H1 (cell line): Measurements from ENCODE around the gene WWC1. TPM values are rescaled to one million over a fixed set of nuclear protein-coding genes. Genes with fewer than 3 reads are reported as not detected.

ENCODE experiments used
- CEBPB ChIP-seq: IDR thresholded peaks from 2 replicates; pipeline ENCODE4 v1.6.1; 2012; ENCODE audit warnings: low read depth, low read length
- HDAC6 ChIP-seq: IDR thresholded peaks from one replicate; pipeline ENCODE4 v1.7.1; 2012; ENCODE audit warnings: low read depth, mild to moderate bottlenecking, inconsistent platforms, low read length, moderate library complexity
- NRF1 ChIP-seq: IDR thresholded peaks from 2 replicates; pipeline ENCODE4 v1.6.1; 2011; ENCODE audit warnings: mild to moderate bottlenecking, low read depth, low read length, improper control_type of control experiment
- RBBP5 ChIP-seq: IDR thresholded peaks from 2 replicates; pipeline ENCODE4 v1.7.1; 2012; ENCODE audit warnings: low read depth, mild to moderate bottlenecking, inconsistent platforms, low read length, moderate library complexity, borderline replicate concordance
- SP4 ChIP-seq: IDR thresholded peaks from 2 replicates; pipeline ENCODE4 v1.6.1; 2012; ENCODE audit warnings: low read length, inconsistent platforms
- TAF1 ChIP-seq: IDR thresholded peaks from 2 replicates; pipeline ENCODE4 v1.6.1; 2011; ENCODE audit warnings: mild to moderate bottlenecking, low read depth, low read length
- polyA plus RNA-seq, 7 experiments: library from polyadenylated mRNA; depleted of rRNA in 3 of 7; stranded (reverse) in 5 of 7; unstranded in 2 of 7; fragments of >200 nt in 5 of 7; fragments of 200-250 nt in 2 of 7; gene quantifications; 1 replicate in 5 of 7; 2 replicates in 1 of 7; 4 replicates in 1 of 7; pipeline versions ENCODE4 v1.2.1 to v1.2.3, GENCODE V29; 2011 to 2013; ENCODE audit warnings: missing spikeins in 2 of 7, mixed read lengths in 2 of 7
- total RNA-seq: library from RNA; stranded (reverse); fragmentation: NEBNext Ultra II Directional; extraction: Animal tissue kit (Norgen Biotek cat#: 25700); gene quantifications from 2 replicates; pipeline ENCODE4 v1.2.1, GENCODE V29; 2021

WWC1 gene
- total and polyA plus RNA-seq, 2 of the 8 experiments (the other 6 are each of a cell fraction or from before 2014, with no cell fraction given) = 16.4 to 41.1 TPM

DNA sequence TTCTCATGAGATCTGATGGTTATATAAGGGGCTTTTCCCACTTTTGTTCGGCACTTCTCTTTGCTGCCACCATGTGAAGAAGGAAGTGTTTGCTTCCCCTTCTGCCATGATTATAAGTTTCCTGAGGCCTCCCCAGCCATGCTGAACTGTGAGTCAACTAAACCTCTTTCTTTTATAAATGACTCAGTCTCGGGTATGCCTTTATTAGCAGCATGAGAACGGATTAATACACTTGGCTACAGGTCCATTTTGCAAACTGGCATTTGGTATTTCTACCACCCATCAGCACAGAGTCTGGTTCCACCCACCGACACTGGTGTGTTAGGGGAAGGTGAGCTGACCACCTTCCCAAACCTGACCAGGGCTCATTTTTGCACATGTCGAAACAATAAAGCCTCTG lies 146.9 kb downstream of the WWC1 start (continued):
- TF ChIP-seq NRF1 (no peak), HDAC6 (no peak), TAF1 (no peak), RBBP5 (no peak), SP4 (no peak), CEBPB (no peak)
- TF ChIP-seq, all 59 proteins: peak for 0
